ENCODE data around the gene STX3.

GRCh38 chr11:59756845-59757244 lies 1.7 kb downstream of the STX3 start:
- no peak for TF ChIP-seq CTCF (IDR thresholded peaks at IDR 0.05; ENCODE audit: insufficient read depth, low read length)
- TF ChIP-seq, protein P1, sequence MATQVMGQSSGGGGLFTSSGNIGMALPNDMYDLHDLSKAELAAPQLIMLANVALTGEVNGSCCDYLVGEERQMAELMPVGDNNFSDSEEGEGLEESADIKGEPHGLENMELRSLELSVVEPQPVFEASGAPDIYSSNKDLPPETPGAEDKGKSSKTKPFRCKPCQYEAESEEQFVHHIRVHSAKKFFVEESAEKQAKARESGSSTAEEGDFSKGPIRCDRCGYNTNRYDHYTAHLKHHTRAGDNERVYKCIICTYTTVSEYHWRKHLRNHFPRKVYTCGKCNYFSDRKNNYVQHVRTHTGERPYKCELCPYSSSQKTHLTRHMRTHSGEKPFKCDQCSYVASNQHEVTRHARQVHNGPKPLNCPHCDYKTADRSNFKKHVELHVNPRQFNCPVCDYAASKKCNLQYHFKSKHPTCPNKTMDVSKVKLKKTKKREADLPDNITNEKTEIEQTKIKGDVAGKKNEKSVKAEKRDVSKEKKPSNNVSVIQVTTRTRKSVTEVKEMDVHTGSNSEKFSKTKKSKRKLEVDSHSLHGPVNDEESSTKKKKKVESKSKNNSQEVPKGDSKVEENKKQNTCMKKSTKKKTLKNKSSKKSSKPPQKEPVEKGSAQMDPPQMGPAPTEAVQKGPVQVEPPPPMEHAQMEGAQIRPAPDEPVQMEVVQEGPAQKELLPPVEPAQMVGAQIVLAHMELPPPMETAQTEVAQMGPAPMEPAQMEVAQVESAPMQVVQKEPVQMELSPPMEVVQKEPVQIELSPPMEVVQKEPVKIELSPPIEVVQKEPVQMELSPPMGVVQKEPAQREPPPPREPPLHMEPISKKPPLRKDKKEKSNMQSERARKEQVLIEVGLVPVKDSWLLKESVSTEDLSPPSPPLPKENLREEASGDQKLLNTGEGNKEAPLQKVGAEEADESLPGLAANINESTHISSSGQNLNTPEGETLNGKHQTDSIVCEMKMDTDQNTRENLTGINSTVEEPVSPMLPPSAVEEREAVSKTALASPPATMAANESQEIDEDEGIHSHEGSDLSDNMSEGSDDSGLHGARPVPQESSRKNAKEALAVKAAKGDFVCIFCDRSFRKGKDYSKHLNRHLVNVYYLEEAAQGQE (IDR thresholded peaks at IDR 0.05; ENCODE audit: insufficient replicate concordance, low read depth), result no peak

All from HL-60 (cell line).